Measurements from ENCODE around the gene EVC.
A peak's percentile ranks its signal among the peaks of the same experiment; 100 is the strongest.
"Not testable (repeated sequence)": the region's sequence is repeated elsewhere in the genome, so short reads cannot be mapped to it uniquely, and the experiment has no call there.

EVC gene

DNA sequence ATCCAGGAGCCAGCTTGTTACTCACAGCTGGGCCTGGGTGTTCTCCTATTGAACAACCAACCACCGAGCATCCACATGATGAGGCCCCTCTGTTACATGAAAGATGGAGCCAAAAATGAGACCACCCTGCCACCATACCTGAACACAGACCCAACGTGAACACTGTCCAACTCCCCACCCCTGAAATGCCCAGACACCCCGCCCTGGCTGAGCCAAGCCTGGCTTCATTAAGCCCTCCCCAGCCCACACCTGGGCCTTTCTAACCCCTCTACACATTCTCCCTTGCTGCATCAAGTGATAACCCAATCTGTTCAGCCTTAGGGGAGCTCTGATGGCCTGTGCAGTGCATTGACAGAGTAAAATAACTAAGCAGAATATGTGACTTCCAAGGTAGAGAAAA lies 80.7 kb downstream of the EVC start:
- DNase-seq, result no peak

DNA sequence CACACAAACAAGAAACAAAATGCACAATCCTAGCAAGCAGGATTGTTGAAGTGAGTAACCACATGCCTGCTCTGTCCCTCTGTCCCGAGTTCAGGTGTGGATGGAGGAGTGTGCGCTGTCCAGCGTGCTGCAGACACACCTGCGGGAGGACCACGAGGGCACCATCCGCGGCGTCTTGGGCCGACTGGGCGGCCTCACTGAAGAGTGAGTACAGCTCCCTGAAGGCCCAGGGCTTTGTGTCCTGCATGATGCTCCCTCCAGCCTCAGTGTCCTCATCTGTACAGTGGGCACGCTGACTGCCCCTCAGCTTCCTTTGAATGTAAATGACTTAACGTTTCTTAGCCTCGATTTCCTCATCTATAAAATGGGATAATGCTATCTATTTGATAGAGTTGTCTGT lies 82.5 kb downstream of the EVC start:
- no peak for DNase-seq

DNA sequence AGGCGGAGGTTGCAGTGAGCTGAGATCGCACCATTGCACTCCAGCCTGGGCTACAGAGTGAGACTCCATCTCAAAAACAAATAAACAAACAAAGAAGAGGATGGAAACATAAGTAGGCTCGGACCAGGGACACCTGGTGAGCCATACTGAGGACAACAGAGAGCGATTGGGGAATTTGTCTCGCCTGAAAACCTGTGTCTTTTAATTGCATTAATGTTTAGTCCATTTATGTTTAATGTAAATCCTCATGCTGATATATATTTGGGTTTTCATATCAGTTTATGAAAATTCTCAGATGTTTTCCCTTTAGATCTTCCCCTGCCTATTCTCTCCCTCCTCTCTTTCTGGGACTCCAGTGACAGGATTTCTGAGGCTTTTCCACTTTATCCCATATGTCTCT lies 84.6 kb downstream of the EVC start:
- DNase-seq, result no peak

DNA sequence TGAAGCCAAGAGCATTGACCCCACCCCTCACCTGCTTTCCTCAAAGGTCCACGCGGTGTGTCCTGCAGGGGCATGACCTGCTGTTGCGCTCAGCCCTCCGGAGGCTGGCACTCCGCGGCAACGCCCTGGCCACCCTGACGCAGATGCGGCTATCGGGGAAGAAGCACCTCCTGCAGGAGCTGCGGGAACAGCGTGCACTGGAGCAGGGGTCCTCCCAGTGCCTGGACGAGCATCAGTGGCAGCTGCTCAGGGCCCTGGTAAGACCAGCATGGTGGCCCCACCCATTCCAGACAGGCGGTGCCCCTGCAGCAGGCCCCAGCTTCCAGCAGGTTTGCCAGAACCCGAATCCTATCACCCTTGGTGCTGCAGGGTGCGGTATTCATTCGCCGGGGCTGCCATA lies 86.0 kb downstream of the EVC start:
- no peak for DNase-seq

DNA sequence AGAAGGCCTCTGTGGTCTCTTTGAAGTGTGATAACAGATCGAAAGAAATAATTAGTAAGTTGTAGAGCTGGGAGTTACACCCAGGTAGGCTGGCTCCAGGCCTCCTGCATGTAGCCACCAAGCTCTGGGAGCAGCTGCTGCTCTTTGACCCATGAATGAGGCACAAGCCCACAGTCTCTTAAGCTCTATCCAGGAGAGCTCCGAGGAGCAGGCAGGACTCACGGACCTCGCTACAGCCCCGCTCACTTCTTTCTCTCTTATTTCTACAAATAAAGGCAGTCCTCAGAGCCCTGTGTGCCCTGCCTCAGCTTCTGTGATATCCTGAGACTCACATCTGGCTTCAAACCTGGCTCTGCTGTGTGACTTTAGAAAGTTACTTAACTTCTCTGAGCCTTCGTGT lies 86.9 kb downstream of the EVC start:
- no peak for DNase-seq

DNA sequence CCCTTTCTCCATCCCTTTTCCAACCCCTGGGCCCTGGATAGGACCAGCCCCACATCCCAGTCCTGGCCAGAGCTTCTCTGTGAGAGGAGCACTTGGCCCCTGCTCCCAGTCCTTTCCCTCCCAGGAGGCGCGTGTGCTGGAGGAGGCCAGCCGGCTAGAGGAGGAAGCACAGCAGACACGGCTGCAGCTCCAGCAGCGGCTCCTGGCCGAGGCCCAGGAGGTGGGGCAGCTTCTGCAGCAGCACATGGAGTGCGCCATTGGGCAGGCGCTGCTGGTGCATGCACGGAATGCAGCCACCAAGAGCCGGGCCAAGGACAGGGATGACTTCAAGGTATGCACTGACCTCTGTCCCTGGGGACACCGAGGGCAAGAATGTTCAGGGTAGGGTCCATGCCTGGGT lies 87.5 kb downstream of the EVC start:
- DNase-seq, result no peak

DNA sequence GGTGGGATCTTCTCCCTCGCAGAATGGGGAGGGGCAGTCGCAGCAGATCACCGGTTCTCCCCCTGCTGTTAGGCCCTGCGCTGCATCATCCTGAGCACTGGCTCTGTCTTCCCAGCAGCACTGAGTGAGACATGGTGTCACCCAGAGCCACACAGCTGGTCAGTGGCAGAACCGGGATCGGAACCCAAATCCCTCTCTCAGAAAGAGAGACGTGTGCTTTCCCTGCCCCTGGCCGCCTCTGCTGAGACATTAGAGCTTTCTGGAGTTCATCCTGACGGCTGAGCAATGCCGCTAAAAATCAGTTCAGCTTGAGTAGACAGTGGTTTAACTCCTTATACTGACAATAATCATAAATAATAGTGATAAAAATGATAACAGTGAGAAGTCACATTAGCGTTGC lies 87.9 kb downstream of the EVC start:
- no peak for DNase-seq

DNA sequence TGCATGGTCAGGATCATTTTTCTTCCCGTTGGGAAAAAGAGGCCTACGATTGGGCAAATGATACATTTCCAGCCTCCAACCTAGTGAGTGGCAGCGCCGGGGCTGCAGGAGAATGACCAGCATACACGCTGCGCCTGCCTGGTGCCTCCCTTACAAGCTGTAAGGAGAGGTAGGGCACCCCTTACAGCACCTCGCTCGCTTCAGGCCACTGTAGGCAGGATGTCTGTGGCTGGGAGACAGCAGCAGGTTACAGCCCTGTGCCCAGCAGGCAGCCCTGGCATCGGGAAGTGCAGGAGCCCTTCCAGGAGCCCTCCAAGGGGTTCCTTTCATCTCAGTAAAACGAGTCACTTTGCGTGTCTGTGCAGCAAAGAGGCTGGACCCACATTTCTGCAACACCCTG lies 88.4 kb downstream of the EVC start:
- DNase-seq, result no peak

DNA sequence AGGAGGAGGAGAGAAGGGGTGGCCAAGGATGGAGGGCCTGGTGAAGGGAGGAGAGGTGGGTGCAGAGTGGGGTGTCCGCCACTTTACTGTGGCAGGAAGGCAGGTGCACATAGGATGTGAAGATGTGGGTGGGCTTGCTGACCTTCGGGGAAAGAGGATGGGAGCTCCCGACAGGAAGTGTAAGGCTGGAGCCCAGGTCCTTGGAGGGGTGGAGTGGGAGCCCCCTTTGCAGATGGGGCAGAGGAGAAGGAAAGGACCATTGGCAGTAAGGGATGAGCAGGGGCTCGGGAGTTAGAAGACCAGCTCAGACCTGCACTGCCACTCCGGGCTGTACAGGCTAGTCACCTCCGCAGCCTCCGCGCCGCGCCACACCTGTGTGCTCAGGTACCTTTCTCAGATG lies 89.5 kb downstream of the EVC start:
- no peak for DNase-seq

DNA sequence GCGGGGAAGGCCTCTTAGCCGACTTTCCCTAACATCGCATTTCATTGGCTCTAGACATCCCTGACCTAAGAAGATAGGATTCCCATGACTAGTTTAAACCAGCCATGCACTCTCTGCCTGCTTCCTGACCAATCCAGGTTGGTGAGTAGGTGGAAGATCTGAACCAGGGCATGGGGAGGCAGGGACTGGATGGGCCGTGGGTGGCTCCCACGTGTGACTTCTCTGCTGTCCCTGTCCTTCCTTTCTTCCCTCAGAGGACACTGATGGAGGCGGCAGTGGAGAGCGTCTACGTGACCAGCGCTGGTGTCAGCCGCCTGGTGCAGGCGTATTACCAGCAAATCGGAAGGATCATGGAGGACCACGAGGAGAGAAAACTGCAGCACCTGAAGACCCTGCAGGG lies 90.7 kb downstream of the EVC start:
- DNase-seq, result no peak

DNA sequence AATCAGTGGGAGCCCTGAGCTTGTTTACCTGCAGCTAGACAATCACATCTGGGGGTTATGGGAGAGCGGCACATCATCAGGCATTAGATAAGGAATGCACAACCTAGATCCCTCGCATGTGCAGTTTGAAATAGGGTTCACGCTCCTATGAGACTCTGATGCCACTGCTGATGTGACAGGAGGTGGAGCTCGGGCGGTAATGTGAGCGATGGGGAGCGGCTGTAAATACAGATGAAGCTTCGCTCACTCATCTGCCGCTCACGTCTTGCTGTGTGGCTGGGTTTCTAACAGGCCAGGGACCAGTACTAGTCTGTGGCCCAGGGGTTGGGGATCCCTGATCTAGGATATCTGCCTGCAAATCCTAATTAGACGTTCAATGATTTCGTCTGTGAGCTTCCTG lies 91.6 kb downstream of the EVC start:
- DNase-seq, result no peak

DNA sequence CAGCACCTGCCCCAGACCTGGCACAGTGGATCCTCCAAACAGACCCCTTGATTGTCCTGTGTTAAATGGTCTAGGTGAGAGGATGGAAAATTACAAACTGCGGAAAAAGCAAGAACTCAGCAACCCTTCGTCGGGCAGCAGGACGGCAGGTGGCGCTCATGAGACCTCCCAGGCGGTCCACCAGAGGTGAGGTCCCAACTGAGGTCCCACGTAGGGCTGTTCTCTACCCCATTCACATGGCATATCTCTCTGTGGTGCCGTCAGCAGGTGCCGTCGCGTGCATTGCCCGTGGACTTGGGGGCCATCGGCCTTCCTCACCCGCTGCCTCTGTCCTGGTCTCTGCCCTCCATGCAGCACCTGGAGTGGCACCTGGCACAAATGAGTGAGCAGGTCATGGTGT lies 93.7 kb downstream of the EVC start:
- no peak for DNase-seq

DNA sequence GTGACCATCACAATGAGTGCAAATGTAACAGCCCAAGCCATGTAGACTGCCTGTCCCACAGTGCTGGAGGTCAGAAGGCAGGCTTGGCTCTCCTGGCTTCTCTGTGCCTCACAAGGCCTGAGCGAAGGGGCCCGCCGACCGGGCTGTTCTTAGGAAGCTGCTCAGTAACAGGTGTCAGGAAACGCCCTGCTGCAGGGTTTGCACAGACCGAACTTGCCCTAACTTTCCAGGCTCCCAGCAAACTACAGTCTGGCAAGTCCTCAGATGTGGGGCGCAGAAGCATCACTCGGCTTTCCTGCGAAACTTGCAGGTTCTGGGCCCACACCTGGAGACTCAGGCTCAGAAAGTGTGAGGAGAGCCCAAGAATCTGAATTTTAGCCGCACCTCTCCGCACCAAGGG lies 94.3 kb downstream of the EVC start:
- DNase-seq, result no peak

DNA sequence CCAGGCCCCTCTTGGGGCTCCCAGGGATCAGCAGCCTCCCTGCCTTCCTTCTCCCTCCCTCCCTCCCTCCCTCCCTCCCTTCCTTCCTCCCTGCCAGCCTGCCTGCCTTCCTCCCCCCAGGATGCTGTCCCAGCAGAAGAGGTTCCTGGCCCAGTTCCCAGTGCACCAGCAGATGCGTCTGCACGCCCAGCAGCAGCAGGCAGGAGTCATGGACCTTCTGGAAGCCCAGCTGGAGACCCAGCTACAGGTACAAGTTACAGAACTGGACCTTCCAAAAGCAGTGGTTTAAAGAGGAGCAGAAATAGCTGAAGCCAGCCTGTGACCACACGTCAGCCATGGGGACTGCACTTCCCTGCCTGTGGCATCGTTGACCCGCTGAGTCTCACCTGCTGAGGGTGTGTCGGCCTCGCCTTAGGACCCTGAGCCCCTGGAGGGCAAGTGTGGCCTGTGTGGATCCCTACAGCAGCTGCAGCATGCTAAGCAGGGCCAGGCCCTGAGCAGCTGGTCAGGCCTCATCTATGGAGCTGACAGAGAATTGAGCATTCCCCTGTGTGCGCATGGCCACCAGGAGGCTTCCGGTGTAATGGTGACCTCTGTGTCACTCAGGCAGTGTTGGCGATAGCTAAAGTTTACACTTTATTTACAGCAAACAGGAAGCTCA lies 97.2 kb downstream of the EVC start:
- DNase-seq, result no peak

DNA sequence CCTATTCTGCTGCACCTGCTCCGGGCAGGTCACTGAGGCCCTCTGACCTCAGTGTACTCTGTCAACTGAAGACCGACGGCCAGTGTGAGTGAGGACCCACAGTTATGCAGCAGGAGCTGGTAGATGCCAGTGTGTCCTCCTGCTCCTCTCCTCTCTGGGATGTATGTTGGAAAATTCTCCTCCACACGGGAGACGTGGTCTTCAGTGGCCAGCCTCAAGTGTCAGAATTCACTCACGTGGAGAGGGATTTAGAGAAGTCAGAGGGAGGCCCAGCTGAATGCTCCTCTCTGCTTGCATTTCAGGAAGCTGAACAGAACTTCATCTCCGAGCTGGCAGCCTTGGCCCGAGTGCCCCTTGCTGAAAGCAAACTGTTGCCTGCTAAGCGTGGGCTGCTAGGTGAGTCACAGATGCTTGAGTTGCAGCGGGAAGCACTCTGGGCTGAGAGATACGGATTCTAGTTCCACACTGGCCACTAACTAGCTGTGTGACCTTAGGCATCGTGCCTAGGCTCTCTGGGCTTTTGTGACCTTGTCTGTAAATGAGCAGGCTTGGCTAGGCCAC lies 98.3 kb downstream of the EVC start:
- DNase-seq, result no peak

DNA sequence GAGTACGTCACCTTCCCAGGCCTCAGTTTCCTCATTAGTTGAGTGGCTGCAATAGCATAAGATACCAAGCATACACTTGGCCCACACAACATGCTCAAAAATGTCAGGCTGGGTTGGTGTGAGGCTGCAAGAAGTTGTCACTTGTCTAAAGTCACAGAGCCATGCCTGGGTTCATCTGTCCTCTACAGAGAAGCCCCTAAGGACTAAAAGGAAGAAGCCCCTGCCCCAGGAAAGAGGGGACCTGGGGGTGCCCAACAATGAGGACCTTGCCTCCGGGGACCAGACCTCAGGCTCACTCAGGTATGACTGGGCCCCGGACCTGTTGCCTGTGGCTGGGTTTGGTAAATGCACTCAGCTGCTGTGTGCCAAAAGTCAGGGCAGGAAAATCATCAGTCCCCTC lies 99.2 kb downstream of the EVC start:
- DNase-seq, result no peak

DNA sequence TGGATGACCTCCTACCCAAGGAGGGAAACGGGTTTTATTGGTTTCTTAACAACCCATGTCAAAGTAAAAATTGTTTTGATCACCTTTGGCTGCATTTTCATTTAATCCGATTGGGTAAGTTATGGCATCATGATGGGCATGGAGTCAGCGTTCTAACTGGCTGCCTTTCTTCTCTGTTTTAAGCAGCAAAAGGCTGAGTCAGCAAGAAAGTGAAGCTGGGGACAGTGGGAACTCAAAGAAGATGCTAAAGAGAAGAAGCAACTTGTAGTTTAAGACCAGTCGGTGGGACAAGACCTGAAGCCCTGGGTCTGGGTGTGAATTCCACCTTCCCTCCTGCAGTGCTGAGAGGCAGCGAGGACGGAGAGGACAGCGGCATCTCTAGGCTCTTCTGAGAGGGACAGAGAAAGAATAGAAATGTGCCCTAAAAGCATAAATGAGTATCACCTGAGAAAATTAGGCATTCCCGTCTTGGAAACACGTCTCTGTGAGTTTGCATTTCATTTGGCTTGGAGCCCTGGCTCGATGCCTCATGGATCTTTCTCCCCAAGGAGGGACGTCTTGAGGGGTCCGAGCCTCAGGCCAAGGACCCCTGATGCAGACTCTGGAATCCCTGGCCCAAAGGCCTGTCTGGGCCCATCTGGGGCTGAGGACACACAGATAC lies 99.9 kb downstream of the EVC start:
- no peak for DNase-seq

DNA sequence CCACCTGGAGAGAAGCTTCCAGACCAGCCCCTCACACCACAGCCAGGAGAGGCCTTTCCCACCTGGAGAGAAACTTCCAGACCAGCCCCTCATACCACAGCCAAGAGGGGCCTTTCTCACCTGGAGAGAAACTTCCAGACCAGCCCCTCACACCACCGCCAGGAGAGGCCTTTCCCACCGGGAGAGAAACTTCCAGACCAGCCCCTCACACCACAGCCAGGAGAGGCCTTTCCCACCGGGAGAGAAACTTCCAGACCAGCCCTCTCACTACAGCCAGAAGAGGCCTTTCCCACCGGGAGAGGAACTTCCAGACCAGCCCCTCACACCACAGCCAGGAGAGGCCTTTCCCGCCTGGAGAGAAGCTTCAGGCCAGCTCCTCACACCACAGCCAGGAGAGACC lies 101.1 kb downstream of the EVC start:
- DNase-seq, result not testable (repeated sequence)

DNA sequence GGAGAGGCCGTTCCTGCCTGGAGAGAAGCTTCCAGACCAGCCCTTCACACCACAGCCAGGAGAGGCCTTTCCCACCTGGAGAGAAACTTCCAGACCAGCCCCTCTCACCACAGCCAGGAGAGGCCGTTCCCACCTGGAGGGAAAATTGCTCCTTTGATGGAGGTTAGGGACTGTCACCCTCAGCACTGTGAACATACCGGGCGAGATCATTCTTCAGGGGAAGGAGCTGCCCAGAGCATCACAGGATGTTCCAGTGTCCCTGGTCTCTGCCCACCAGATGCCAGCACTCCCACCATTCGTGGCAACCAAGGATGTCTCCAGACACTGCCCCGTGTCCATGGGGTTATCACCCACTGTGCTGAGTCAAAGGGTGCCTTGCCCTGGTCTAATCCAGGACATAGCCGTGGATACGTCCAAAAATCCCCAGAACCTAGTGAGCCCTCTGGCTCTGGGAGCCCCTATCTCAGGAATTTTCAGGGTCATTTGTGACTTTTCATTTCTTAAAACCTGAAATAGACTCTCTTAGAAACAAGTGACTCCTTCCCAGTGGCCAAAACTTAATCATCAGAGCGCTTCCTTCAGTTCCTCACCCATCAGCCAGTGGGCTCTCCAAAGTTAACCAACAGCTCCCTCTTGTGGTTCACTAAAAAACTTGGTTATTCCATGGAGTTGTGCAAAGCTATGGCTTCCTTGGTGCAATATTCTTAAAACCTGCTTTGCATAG lies 101.7 kb downstream of the EVC start:
- DNase-seq, result peak; percentile 61

DNA sequence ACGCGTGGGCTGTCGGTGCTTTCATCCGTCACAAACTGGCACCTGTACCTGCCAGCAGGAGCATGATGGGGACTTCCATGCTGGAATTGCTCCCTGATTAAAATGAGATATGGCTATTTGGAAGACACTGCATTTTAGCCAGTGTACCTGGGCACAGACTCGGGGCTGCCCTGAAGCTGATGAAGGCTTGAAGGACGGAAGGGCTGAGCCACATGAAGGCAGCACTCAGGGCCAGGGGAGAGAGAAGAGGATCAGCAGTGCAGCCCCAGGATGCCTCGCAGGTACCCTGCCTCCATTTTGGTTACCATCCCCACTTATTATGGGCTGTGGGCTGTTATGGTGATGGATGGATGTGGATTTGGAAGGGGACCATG lies 102.9 kb downstream of the EVC start:
- no peak for DNase-seq

DNA sequence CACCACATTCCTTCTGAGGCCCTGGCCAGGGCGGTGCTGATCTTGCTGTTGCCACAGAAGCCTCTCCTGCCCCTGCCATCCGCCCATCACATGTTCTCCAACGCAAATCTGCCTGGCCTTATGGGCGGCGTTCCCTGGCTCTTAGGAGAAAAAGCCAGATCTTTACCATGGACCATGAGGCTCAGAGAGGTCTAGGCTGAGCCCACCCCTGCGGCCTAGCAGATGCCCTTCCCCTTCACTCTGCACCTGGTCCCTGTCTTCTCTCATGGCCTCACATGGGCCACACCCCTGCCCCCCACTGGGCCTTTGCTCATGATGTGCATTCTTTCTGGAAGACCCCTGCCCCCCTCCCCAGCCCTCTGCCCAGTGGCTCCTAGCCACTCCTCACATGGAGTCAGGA lies 103.4 kb downstream of the EVC start:
- DNase-seq, result no peak

DNA sequence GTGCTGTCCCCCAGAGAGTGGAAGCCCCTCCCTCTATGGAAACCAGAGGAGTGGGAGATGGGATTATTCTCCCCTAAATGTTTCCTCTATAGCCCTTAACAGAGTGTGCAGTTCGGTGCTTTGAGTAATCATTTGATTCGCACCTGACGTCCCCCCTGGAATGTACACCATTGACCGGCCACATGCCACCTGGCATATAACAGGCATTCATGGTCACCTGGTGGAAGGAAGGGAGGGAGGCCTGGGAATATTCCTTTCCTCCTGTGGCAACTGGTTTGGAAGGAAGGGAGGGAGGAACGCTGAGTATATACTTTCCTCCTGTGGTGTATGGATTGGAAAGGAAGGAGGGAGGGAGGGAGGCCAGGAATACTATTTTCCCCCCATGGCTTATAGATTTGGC lies 104.6 kb downstream of the EVC start:
- no peak for DNase-seq

DNA sequence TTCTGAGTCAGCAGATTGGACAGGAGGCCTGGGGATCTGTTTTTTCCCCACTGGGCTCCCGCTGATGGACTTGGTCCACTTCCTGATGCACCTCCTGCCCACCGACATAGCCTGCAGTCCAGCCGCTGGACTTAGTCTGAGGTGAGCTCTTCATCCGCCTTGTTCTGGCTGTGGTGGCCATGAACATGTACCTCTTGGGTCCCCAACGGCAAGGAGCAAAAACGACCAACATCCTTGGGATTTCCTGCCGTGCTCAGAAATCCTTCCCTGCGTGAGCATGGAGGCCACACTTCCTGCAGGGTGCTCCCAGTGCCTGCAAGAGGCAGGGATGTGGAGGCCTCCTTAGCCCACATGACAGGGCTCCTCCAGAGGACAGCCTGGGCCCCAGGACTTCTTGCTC lies 105.1 kb downstream of the EVC start:
- DNase-seq, result no peak

DNA sequence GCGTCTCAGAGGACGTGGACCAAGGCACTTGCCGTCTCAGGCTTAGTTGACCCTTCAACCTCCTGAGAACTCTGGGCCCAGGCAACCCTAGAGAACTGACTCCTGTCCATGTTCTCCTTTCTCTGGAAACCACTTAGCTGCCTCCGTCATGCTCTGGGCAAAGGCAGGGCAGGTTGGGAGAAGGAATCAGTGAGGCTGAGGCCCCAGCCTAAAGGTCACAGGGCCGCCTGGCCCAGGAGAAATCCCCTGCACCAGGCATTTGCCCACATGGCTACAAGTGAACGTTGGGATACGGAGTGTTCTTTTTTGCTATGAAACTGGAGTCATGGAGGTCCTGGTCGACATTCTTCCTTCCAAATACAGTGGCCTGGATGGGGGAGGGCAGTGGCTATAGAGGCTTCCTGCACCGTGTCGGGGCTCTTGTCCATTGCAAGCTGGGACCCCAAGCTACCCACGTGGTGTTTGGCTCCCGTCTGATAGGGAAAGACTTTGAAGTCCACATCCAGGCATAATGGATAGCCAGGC lies 105.9 kb downstream of the EVC start:
- DNase-seq, result no peak

Measured in HCEC 1CT (cell line).